HG03571 (cell line): ENCODE measurements around the gene LGALS16.
"Not testable (repeated sequence)": the region's sequence is repeated elsewhere in the genome, so short reads cannot be mapped to it uniquely, and the experiment has no call there.

Source experiments
- ATAC-seq: cut with Tn5 transposase; IDR thresholded peaks from one replicate; pipeline ENCODE4 v1.9.1; 2021; ENCODE audit not compliant: unreplicated experiment

The LGALS16 gene, protein sequence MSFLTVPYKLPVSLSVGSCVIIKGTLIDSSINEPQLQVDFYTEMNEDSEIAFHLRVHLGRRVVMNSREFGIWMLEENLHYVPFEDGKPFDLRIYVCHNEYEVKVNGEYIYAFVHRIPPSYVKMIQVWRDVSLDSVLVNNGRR

DNA sequence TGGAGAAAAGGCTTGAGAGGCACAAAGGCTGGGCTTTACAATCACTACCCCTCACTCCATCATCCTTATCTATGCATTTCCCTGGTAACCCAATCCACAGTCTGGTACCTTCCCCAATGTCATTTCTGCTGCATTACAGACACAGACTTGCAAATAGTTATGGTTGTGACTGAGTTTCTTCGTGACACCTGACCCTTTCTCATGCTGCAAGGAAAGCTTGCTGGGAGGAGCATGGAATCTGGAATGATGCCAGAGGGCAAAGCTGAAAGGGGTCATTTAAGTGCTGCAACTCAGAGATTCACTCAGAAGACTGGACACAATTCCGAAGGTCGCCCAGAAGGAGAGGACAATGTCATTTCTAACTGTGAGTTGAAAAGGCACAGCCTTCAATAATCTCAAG is at the start of gene LGALS16:
TSS of gene LGALS16 (plus strand) at position 301 of the 400 bp plus-strand sequence. CDS start at position 350, 49 bp downstream.
- ATAC-seq = no peak

DNA sequence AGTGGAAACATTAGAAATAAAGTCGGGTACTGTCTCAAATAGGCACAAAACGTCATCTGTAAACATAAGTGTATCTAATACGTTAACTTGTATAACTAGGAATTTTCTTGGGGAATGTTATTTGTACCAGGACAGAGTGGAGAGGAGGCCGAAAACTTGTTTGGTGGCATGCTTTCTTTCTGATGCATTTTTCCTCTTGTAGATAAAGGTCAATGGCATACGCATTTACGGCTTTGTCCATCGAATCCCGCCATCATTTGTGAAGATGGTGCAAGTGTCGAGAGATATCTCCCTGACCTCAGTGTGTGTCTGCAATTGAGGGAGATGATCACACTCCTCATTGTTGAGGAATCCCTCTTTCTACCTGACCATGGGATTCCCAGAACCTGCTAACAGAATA is 48.7 kb upstream of the LGALS16 start:
- no peak for ATAC-seq

DNA sequence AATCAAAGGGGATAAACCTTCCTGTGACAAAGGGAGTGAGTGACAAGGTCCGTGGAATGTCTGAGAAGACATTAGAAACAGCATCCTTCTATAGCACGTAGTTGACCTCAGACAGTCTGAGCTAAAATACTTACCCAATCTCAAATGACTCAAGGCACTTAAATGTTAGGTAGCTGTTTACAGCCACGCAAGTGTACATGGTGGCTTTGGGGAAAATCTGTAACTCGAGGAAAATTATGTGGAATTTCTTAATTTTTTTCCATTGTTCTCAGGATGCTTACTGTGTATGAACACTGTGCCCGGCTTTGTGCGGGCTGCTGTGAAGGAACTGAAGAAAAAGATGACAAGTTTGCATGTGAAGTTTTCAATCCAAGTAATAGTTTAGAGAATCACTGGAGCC is 48.2 kb upstream of the LGALS16 start:
- no peak for ATAC-seq

DNA sequence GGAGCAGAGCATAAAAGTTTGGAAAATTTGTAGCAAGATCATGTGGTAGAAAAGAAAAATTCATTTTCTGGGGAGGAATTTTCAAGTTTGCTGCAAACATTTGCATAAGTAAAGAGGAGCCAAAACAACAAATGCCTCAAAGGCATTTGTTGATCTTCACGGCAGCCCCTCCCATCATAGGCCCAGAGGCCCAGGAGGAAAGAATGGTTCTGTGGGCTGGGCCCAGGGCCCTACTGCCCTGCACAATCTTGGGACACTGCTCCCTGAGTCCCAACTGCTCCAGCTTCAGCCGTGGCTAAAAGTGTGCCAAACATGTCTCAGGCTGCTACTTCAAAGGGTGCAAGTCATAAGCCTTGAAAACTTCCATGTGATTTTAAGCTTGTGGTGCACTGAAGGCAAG is 42.1 kb upstream of the LGALS16 start:
- no peak for ATAC-seq

DNA sequence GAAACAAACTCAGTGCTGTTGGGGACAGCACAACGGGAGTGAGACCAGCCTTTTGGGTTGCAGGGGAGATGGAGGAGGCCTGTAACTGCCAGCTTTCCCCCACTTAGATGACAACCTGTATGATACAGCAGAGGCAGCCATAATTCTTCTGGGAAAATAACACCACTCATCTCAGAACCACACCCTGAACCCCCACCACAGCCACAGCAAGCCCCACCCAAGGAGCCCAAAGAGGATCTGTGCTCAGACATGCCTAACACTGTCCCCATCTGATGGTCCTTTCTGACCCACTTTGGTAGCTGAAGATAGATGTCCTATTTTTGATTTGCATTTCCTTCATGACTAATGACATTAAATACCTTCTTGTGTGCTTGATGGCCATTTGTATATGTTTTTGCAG is 38.0 kb upstream of the LGALS16 start:
- ATAC-seq = no peak

DNA sequence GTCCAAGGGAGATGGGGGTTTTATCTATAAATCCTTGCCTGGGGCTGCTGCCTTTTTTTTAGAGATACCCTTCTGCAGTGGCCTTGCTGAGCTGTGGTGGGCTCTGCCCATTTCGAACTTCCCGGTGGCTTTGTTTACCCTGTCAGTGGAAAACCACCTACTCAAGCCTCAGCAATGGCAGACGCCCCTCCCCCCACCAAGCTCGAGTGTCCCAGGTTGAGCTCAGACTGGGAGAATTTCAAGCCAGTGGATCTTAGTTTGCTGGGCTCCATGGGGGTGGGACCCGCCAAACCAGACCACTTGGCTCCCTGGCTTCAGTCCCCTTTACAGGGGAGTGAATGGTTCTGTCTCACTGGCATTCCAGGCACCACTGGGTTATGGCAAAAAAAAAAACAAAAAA is 31.8 kb upstream of the LGALS16 start:
- no peak for ATAC-seq

DNA sequence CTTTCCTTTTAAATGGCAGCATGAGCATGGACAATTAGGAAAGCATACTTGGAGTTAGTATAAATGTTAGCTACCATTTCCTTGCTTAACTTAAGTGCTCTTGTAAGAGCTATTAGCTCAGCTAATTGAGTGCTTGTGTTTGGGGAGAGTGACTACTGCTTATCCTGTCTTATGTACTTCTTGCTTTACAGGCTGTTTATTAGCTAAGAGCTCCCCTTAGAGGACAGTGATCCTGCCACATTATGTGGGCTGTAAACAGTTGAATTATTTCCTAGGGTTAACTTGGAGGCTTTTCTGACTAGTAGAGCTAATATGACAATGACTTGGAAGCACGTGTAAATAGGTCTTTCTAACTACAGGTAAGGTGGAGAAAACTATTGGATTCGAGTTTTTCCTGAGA is 28.1 kb upstream of the LGALS16 start:
- ATAC-seq = not testable (repeated sequence)

DNA sequence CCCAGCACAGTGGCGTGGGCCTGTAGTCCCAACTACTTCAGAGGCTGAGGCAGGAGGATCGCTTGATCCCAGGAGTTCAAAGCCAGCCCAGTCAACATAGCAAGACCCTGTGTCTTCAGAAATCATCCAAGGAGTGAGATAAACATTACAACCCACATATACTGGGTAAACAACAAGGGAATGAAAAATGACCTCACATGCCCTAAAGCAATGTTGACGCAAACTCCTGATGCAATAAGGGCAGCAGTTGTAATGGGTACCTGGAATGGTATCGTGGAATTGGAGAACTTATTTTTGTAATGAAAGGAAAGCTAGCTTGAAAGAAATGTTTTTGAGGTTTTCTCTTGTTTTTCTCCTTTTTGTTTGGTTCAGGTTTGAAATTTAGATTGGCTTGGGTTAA is 24.5 kb upstream of the LGALS16 start:
- ATAC-seq = no peak

DNA sequence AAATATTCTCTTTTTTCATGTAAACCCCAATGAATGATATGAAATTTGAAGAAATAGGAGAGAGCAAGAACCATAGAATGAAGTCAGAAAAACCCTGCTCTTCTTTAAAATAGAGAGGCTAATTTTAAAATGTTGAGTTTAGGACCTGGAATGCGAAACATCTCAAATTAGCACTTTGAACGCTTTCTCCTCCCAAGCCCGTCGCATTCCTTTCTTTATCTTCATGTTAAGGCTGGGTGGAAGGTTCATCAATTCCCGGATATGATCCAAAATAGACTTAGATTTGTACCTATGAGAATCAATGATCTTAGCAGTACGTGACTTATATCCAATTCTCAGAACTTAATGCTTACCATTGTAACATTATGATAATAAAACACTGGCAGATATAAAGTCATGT is 24.1 kb upstream of the LGALS16 start:
- ATAC-seq = no peak

DNA sequence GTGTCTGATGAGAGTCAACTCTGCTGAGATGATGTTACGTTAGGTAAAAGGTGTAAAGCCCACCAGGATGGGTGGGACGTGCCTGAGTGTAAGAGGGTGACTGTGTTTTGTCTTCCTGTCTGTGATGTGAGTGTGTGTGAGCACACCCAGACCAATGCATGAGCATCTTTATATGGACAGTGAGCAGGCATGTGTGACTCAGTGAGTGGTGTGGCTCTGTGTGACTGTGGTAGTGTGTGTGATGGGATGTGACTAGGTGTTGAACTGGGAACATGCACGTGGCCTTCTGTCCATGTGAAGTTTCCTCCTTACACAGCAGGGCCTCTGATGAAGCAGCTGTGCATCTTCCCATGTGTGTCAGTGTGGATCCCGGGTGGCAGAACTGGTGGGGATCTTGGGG is 17.8 kb upstream of the LGALS16 start:
- no peak for ATAC-seq

DNA sequence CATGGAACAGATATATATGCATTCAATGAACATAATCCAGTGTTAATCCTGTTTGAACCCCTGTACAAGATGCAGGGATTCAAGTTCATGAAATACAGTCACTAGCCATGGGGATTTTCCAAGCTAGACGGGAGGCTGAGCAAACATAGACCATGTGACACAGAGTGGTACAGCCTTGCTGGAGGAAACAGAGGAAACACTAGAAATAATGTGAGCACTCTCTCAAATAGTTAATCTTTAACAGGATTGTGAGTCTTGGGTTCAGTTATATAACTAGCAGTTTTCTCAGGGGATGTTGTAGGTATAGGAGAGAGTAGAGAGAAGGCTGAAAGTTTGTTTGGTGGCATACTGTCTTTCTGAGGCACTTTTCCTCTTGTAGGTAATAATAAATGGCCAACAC is 13.9 kb upstream of the LGALS16 start:
- ATAC-seq = no peak

DNA sequence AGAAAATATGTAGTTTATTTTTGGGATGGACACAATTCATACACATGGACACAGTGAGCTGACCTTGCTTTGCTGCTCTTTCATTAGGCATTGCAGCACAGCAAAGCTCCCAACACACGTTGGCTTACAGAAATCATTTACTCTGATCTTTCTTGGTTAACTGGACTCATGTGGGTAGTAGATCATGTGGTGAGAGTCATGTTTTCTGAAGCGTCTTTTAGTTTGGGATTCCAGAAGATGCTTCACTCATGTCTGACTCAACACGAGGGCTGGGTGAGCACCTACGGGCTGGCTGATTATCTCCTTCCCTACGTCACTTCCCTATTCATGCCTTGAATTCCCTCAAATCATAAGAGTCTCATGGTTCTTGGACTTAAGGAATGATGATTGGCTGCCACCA is 12.1 kb upstream of the LGALS16 start:
- no peak for ATAC-seq

DNA sequence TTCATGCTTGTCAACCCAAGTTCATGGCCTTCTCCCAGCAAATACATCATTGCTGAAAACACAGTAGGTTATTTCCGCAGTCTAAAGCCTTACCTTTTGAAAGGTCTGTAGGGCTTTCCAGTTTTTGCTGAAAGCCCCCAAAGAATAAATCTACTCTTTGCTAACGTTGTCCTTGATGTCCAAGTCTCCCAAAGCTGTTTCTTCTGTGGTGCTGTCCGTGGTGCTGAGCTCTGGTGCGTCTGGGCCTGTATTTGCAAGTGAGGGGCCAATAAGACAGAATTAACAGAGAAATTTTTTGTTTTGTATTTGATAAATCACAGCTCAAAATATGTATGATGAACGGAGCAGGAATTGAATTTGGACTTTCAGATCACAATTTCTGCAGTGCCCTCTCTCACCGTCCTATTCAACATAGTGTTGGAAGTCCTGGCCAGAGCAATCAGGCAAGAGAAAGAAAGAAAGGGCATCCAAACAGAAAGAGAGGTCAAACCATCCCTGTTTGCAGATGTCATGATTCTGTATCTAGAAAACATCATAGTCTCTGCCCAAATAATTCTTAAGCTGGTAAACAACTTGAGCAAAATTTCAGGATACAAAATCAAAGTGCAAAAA is 9.8 kb upstream of the LGALS16 start:
- ATAC-seq = no peak

DNA sequence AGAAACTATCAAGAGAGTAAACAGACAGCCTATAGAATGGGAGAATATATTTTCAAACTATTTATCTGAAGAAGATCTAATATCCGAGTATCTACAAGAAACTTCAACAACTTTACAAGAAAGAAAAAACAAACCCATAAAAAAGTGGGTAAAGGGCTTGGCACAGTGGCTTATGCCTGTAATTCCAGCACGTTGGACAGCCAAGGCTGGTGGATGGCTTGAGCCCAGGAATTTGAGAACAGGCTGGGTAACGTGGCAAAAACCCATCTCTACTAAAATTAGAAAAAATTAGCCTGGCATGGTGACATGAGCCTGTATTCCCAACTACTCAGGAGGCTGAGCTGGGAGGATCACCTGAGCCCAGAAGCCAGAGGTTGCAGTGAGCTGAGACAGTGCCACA is 7.8 kb upstream of the LGALS16 start:
- no peak for ATAC-seq

DNA sequence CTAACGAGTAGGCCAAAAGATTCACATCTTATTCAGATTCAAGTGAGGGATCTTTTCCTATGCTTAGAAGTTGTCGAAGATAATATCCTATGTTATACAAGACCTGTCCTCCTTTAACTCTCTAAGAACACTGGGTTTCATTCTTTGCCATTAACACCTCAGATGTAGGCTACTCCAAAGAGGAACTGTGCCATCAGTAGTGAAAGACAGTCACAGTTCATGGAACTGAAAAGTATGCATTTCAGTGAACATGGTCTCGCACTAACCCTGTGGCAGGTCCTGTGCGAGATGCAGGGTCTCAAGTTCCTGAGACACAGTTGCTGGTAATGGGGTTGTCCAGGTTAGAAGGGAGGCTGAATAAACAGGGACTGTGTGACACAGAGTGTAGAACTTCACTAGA is 4.1 kb downstream of the LGALS16 start:
- ATAC-seq = no peak

DNA sequence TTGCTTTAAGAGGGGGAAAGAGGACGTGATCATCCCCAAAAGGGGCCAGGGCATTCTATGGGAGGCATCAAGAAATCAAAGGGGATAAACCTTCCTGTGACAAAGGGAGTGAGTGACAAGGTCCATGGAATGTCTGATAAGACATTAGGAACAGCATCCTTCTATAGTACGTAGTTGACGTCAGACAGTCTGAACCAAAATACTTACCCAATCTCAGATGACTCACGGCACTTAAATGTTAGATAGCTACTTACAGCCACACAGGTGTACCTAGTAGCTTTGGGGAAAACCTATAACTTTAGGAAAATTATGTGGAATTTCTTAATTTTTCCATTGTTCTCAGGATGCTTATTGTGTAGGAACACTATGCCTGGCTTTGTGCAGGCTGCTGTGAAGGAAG is 4.9 kb downstream of the LGALS16 start:
- no peak for ATAC-seq

DNA sequence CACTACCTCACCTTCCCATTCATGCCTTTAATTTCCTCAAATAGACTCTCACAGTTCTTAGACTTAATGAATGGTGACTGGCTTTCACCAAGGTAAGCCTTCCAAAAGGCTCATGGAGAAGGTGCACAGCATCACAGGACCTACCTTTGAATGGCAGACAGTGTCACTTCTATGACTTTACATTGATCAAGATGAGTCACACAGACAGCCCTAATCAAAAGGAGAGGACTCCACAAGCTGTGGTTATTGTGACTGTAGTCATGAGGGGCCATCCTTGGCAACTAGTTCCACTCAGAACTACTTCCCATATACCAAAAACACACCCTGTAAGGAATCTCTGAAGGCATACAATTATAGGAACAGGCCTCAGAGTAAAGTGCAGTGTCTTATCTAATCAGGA is 5.9 kb downstream of the LGALS16 start:
- no peak for ATAC-seq

DNA sequence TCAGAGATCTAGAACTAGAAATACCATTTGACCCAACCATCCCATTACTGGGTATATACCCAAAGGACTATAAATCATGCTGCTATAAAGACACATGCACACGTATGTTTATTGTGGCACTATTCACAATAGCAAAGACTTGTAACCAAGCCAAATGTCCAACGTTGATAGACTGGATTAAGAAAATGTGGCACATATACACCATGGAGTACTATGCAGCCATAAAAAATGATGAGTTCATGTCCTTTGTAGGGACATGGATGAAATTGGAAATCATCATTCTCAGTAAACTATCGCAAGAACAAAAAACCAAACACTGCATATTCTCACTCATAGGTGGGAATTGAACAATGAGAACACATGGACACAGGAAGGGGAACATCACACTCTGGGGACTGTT is 14.1 kb downstream of the LGALS16 start:
- not testable (repeated sequence) for ATAC-seq

DNA sequence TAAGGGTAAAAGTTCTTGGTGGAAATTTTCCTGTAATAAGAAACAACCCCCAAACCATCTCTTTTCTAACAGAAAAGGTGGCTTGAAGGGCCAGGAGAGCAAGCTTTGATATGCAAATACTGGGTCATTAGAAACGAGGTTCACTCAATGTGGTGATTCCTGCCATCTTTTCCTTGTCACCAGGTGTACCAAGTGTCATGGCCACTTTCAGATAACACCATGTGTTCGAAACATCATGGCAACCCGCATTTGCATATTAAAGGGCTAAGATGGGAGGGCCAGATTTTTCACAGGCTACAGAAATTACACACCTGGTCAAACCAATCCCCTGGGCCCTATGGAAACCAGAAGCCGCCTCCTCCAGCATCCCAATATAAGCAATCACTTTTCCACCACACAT is 15.3 kb downstream of the LGALS16 start:
- no peak for ATAC-seq

DNA sequence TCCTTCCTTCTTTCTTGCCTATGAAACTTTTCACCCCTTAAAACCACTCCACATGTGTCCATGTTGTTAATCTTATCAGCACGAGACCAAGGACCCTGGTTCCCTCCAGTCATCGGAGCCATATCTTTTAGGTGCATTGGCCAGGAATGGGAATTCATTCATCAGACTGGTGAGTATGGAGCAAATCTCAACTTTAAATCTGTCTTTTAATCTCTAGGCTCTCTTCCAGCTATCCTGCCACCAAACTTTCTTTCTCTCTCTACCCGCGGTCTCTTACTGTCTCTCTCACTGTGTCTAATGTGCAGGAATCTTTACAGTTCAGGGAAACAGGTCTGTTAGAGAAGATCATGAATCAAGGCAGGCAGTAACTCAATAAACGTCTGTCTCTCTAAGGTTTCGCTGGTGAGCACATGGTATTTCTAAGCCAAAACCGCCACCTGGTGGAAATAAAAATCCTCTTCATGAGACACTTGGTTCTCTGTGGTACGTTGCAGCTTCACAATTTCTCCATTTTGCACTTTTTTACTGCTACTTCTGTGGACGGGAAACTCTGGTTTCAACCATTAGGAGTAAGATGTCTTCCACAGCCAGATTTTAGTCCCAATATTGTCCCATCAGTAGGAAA is 16.1 kb downstream of the LGALS16 start:
- ATAC-seq = no peak

DNA sequence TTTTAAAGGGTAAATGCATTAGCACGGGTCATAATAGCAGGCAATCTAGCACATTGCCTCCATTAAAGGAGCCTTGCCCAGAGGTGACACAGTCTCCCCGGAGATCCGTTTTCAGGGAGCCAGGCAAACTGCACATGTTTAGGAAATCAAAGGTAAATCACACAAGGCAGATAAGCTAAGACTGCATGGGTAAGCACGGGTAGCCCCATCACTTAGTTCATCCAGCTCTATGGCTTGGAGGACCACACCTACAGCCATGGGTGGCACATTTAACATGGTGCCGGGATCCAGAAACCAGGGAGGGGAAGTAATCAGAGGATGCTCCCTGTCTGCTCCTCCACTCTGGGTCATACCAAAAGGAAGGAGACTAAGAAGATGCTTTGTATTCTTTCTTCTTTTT is 16.8 kb downstream of the LGALS16 start:
- ATAC-seq = no peak

DNA sequence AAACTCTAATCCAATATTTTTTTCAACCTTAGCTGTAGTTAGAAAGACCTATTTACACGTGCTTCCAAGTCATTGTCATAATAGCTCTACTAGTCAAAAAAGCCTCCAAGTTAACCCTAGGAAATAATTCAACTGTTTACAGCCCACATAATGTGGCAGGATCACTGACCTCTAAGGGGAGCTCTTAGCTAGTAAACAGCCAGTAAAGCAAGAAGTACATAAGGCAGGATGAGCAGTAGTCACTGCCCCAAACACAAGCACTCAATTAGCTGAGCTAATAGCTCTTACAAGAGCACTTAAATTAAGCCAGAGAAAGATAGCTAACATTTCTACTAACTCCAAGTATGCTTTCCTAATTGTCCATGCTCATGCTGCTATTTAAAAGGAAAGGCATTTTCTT is 18.1 kb downstream of the LGALS16 start:
- ATAC-seq = not testable (repeated sequence)

DNA sequence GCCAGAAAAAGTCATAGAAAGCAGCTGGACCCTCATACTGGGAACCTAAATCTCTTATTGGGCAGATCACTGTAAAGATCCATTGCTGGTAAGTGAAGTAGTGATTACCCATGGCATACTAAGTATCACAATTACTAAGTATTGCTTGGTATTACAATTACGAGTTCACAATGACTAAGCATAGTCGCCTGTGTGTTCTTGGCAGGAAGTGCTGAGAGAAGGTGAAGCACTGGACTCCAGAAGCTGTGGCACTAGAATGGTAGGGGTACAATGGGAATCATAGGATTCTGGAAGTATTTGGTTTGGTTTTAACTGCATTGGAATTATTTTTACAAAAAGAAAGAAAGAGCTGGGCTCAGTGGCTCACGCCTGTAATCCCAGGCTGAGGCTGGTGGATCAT is 20.3 kb downstream of the LGALS16 start:
- no peak for ATAC-seq
